A549 (cell line): ENCODE measurements around the gene CFAP100. TPM values are rescaled to one million over a fixed set of nuclear protein-coding genes. Genes with fewer than 3 reads are reported as not detected.

Experiments
- ATAC-seq, 2 experiments: fragments of 200-7000 bp in 1 of 2; fragments of >200 bp in 1 of 2; cut with Nextera tagmentation in 1 of 2; cut with Tn5 transposase in 1 of 2; 3 replicates each; pipeline versions ENCODE4 v1.8.0 to v1.9.1; 2018 to 2020; ENCODE audit warnings: mild to moderate bottlenecking in 1 of 2, moderate library complexity in 1 of 2
- CTCF ChIA-PET: fragments of 300-600 bp; sonication (Branson Sonifier 250); formaldehyde crosslinking; extraction: SDS; loops from one replicate; lab custom pipeline; 2021; ENCODE audit warnings: antibody characterized with exemption, inconsistent platforms; lab: Yijun Ruan, JAX
- POLR2A ChIA-PET: fragments of 350-600 bp; formaldehyde crosslinking; extraction: SDS; loops from one replicate; lab custom pipeline; 2021; ENCODE audit warnings: antibody characterized with exemption, inconsistent platforms; lab: Yijun Ruan, JAX
- DNase-seq, 2 experiments: peaks; one replicate each; pipeline versions ENCODE4 v3.0.0 to v3.0.0-alpha.2; 2011 to 2016; ENCODE audit warnings: low read depth in 1 of 2, low spot score in 1 of 2
- FAIRE-seq: peaks from 2 replicates; lab custom pipeline; 2011; peaks lifted over from hg19 to GRCh38; lab: Jason Lieb, UNC
- H3K27ac ChIP-seq, 2 experiments: fragments of >200 bp; sonication (Bioruptor Twin); formaldehyde crosslinking; 3 replicates each; pipeline ENCODE4 v1.5.1; 2016 to 2017
- H3K4me1 ChIP-seq: fragments of >200 bp; sonication (Bioruptor Twin); formaldehyde crosslinking; 3 replicates; pipeline ENCODE4 v1.6.1; 2016
- H3K4me2 ChIP-seq: fragments of >200 bp; sonication (Bioruptor Twin); formaldehyde crosslinking; 3 replicates; pipeline ENCODE4 v1.6.1; 2016
- H3K4me3 ChIP-seq: fragments of >200 bp; sonication (Bioruptor Twin); formaldehyde crosslinking; 3 replicates; pipeline ENCODE4 v1.5.1; 2016
- H3K9me3 ChIP-seq: fragments of >200 bp; sonication (Bioruptor Twin); formaldehyde crosslinking; 3 replicates; pipeline ENCODE4 v1.6.1; 2016
- ATOH8 ChIP-seq: fragments of 250-450 bp; sonication (Bioruptor Pico); IDR thresholded peaks from 2 replicates; pipeline ENCODE4 v1.5.0; 2020; ENCODE audit warnings: low read depth, mild to moderate bottlenecking, moderate library complexity
- CHD2 ChIP-seq: fragments of 150-350 bp; IDR thresholded peaks from 2 replicates; pipeline ENCODE4 v1.6.1; 2014; ENCODE audit warnings: low read length; ENCODE audit not compliant: partially characterized antibody
- ELK1 ChIP-seq: fragments of 150-350 bp; IDR thresholded peaks from 2 replicates; pipeline ENCODE4 v1.6.1; 2014; ENCODE audit warnings: low read depth, mild to moderate bottlenecking, low read length
- FOSL2 ChIP-seq, 2 experiments: fragments of 450-650 bp in 1 of 2; fragments of >200 bp in 1 of 2; sonication (Bioruptor Twin) in 1 of 2; formaldehyde crosslinking; IDR thresholded peaks; 2 replicates each; pipeline versions ENCODE4 v1.5.0 to v1.6.1; 2016 to 2020; ENCODE audit warnings: mild to moderate bottlenecking in 1 of 2, moderate library complexity in 1 of 2
- HOXA7 ChIP-seq: fragments of 250-450 bp; sonication (Bioruptor Pico); IDR thresholded peaks from 2 replicates; pipeline ENCODE4 v1.5.0; 2020; ENCODE audit warnings: mild to moderate bottlenecking, moderate library complexity
- JUN ChIP-seq, 2 experiments: fragments of >200 bp; sonication (Bioruptor Twin); formaldehyde crosslinking; IDR thresholded peaks; 2 replicates in 1 of 2; 3 replicates in 1 of 2; pipeline ENCODE4 v1.6.1; 2016 to 2017
- JUNB ChIP-seq: fragments of >200 bp; sonication (Bioruptor Twin); formaldehyde crosslinking; IDR thresholded peaks from 2 replicates; pipeline ENCODE4 v1.6.1; 2016
- KDM5A ChIP-seq: fragments of 200-600 bp; sonication (generic); IDR thresholded peaks from 2 replicates; pipeline ENCODE4 v1.6.1; 2016; ENCODE audit warnings: antibody characterized with exemption, mild to moderate bottlenecking
- MAFK ChIP-seq: fragments of 450-650 bp; IDR thresholded peaks from 2 replicates; pipeline ENCODE4 v1.6.1; 2014; ENCODE audit not compliant: partially characterized antibody
- MAX ChIP-seq: IDR thresholded peaks from 2 replicates; pipeline ENCODE4 v1.6.1; 2012
- NFE2L2 ChIP-seq: fragments of 150-350 bp; conservative IDR thresholded peaks from 2 replicates; pipeline ENCODE4 v1.6.1; 2014; ENCODE audit warnings: low read length
- NR3C1 ChIP-seq: fragments of >200 bp; sonication (Bioruptor Twin); formaldehyde crosslinking; IDR thresholded peaks from 3 replicates; pipeline ENCODE4 v1.6.1; 2017
- PBX3 ChIP-seq: IDR thresholded peaks from 2 replicates; pipeline ENCODE4 v1.6.1; 2012
- RAD21 ChIP-seq, 2 experiments: fragments of >200 bp in 1 of 2; sonication (Bioruptor Twin) in 1 of 2; formaldehyde crosslinking in 1 of 2; IDR thresholded peaks in 1 of 2; conservative IDR thresholded peaks in 1 of 2; 2 replicates in 1 of 2; 3 replicates in 1 of 2; pipeline ENCODE4 v1.6.1; 2012 to 2018; ENCODE audit warnings: inconsistent platforms in 1 of 2
- RNF2 ChIP-seq: fragments of 200-600 bp; sonication (generic); IDR thresholded peaks from 2 replicates; pipeline ENCODE4 v1.6.1; 2016; ENCODE audit warnings: low read depth, mild to moderate bottlenecking, antibody characterized with exemption, moderate library complexity, borderline replicate concordance
- SREBF2 ChIP-seq: fragments of 450-650 bp; IDR thresholded peaks from 2 replicates; pipeline ENCODE4 v1.6.1; 2014; ENCODE audit warnings: mild to moderate bottlenecking, moderate library complexity
- ZFP36 ChIP-seq: fragments of 450-650 bp; IDR thresholded peaks from 2 replicates; pipeline ENCODE4 v1.6.1; 2014; ENCODE audit warnings: borderline replicate concordance; ENCODE audit not compliant: partially characterized antibody
- ZSCAN20 ChIP-seq: fragments of 250-450 bp; sonication (Bioruptor Pico); IDR thresholded peaks from 2 replicates; pipeline ENCODE4 v1.8.0; 2022; ENCODE audit warnings: mild to moderate bottlenecking, moderate library complexity
- WGBS: methylation state at CpG from one replicate; pipeline ENCODE4 v1.1.6; 2017; ENCODE audit errors: missing lambda C conversion rate; 5-methylcytosine and 5-hydroxymethylcytosine counted together
- polyA plus RNA-seq, 4 experiments: library from polyadenylated mRNA; depleted of rRNA in 3 of 4; stranded (reverse); fragments of >200 nt; fragmentation: RNase III in 1 of 4; extraction: RNeasy Plus Mini Kit Qiagen cat#74134 plus additional on column Dnase treatment in 1 of 4; gene quantifications; 2 replicates in 3 of 4; 3 replicates in 1 of 4; pipeline ENCODE4 v1.2.3, GENCODE V29; 2011 to 2017
- TF ChIP-seq, protein P1 (sequence below): fragments of >200 bp; sonication (Bioruptor Twin); formaldehyde crosslinking; IDR thresholded peaks from 2 replicates; pipeline ENCODE4 v1.6.1; 2016
- TF ChIP-seq, protein P2 (sequence below): fragments of 450-650 bp; IDR thresholded peaks from 2 replicates; pipeline ENCODE4 v1.6.1; 2014; ENCODE audit warnings: antibody characterized with exemption
- TF ChIP-seq, protein P3 (sequence below): fragments of >200 bp; sonication (Bioruptor Twin); formaldehyde crosslinking; IDR thresholded peaks from 3 replicates; pipeline ENCODE4 v1.5.1; 2016

Gene CFAP100
- polyA plus RNA-seq, 2 of the 4 experiments (the other 2 are of a cell fraction) = not detected

DNA sequence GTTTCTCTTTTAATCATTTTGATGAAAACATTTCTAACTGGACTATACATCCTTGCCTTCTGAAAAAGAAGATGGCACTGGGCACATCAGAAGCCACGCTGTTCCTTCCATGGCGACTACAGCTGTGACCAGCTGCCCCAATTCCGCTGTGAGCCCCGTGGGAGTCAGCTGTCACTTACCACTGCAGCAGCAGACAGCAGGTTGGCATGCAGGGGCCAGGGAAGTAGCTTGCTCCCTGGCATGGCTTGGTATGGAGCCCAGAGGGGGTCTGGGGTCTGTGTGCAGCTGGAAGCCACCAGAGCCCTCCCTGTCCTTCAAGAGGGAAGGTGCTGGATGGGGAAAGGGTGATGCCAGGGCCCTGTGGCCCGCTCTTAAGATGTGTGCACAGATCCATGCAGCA is 85.5 kb downstream of the CFAP100 start:
- TF ChIP-seq ZSCAN20 = no peak
- TF ChIP-seq, protein P1, sequence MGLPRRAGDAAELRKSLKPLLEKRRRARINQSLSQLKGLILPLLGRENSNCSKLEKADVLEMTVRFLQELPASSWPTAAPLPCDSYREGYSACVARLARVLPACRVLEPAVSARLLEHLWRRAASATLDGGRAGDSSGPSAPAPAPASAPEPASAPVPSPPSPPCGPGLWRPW = no peak
- TF ChIP-seq HOXA7 = no peak
- TF ChIP-seq NR3C1 = no peak
- TF ChIP-seq CHD2 = no peak
- TF ChIP-seq NFE2L2 = no peak
- no peak for TF ChIP-seq MAFK
- no peak for TF ChIP-seq JUNB
- no peak for TF ChIP-seq KDM5A
- no peak for TF ChIP-seq PBX3
- TF ChIP-seq, protein P2, sequence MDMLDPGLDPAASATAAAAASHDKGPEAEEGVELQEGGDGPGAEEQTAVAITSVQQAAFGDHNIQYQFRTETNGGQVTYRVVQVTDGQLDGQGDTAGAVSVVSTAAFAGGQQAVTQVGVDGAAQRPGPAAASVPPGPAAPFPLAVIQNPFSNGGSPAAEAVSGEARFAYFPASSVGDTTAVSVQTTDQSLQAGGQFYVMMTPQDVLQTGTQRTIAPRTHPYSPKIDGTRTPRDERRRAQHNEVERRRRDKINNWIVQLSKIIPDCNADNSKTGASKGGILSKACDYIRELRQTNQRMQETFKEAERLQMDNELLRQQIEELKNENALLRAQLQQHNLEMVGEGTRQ = no peak
- TF ChIP-seq JUN (IDR thresholded peaks at IDR 0.05) = no peak
- no peak for TF ChIP-seq MAX
- TF ChIP-seq RAD21 (conservative IDR thresholded peaks at IDR 0.05 in 1 of 2, IDR thresholded peaks at IDR 0.05 in 1 of 2) = no peak
- DNase-seq = no peak
- H3K4me2 ChIP-seq = no peak overlapping the region
- ChIA-PET CTCF (no interaction called here), POLR2A (no interaction called here)
- FAIRE-seq = no peak
- H3K27ac ChIP-seq = no peak overlapping the region
- no peaks in the 10 kb centered on the region for H3K9me3 ChIP-seq
- 67% methylated on average over 5 of the region's 5 CpGs for WGBS
- no peak for ATAC-seq
- no peak overlapping the region for H3K4me3 ChIP-seq
- 0 out of 3 replicates have a peak, but pooled peaks cover 3% of the 10 kb centered on the region for H3K4me1 ChIP-seq

DNA sequence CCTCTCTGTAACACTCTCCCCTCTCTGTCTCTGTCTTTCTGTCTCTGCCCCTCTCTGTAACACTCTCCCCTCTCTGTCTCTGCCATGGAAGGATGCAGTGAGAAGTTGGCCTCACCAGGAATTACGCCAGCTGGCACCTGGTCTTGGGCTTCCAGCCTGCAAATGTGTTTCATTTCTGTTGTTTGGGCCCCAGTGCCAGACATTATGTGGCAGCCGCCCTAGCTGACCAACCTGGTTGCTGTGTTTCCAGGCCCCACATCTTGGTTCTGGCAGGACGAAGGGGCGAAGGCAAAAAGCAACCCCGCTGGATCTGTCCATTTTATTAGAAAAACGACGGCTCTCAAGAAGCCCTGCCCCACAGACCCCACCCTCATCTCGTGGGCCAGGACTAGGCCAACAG is 86.2 kb downstream of the CFAP100 start:
- 66% methylated on average over 7 of the region's 8 CpGs for WGBS
- POLR2A ChIA-PET = no interaction called here
- no peak for TF ChIP-seq NR3C1
- no peak for TF ChIP-seq ZFP36
- no peak for TF ChIP-seq FOSL2 (IDR thresholded peaks at IDR 0.05)
- no peak for TF ChIP-seq FOSL2 (CRISPR knock-in tag; IDR thresholded peaks at IDR 0.05)
- no peak for TF ChIP-seq ELK1
- no peak for TF ChIP-seq RNF2
- TF ChIP-seq, protein P3, sequence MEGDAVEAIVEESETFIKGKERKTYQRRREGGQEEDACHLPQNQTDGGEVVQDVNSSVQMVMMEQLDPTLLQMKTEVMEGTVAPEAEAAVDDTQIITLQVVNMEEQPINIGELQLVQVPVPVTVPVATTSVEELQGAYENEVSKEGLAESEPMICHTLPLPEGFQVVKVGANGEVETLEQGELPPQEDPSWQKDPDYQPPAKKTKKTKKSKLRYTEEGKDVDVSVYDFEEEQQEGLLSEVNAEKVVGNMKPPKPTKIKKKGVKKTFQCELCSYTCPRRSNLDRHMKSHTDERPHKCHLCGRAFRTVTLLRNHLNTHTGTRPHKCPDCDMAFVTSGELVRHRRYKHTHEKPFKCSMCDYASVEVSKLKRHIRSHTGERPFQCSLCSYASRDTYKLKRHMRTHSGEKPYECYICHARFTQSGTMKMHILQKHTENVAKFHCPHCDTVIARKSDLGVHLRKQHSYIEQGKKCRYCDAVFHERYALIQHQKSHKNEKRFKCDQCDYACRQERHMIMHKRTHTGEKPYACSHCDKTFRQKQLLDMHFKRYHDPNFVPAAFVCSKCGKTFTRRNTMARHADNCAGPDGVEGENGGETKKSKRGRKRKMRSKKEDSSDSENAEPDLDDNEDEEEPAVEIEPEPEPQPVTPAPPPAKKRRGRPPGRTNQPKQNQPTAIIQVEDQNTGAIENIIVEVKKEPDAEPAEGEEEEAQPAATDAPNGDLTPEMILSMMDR = no peak
- no peak for TF ChIP-seq SREBF2
- TF ChIP-seq ATOH8 (CRISPR knock-in tag) = no peak
- no peak overlapping the region for H3K4me2 ChIP-seq
- no peak overlapping the region for H3K4me3 ChIP-seq
- no peak for ATAC-seq
- CTCF ChIA-PET = interaction anchor here (0.9 kb wide), 1 partner anchor 11 kb away, joined by 3 read pairs; no protein-coding TSS in a partner anchor
- no peak for FAIRE-seq
- no peak overlapping the region for H3K27ac ChIP-seq
- no peaks in the 10 kb centered on the region for H3K9me3 ChIP-seq
- no peak for DNase-seq
- H3K4me1 ChIP-seq = 0 out of 3 replicates have a peak, but pooled peaks cover 3% of the 10 kb centered on the region
